Erythroblast (primary cell): ENCODE measurements around the gene TCF7L2.

Experiments used
- GATA1 ChIP-seq: IDR thresholded peaks from 2 replicates; pipeline ENCODE4 v1.6.1; 2011; ENCODE audit warnings: low read depth, mild to moderate bottlenecking, control low read depth, low read length, moderate library complexity
- POLR2A ChIP-seq: IDR thresholded peaks from 2 replicates; pipeline ENCODE4 v1.6.1; 2011; ENCODE audit warnings: mild to moderate bottlenecking, low read length

- no peak for TF ChIP-seq POLR2A
- no peak for TF ChIP-seq GATA1
Observed at GRCh38 chr10:113119801-113120200, 169.8 kb downstream of the TCF7L2 start.
